ENCODE measurements around the gene FAM120A. TPM values are rescaled to one million over a fixed set of nuclear protein-coding genes. Genes with fewer than 3 reads are reported as not detected.

FAM120A gene
- total RNA-seq, 1 donor from 2014 or later = 59.3 TPM

- peaks cover 9% of the 10 kb centered on the region for H3K9me3 Mint-ChIP-seq (ENCODE audit: low read depth)
- peaks cover 2% of the 10 kb centered on the region for H3K36me3 Mint-ChIP-seq (ENCODE audit: insufficient read depth)
- no peaks in the 10 kb centered on the region for H3K27me3 Mint-ChIP-seq
- H3K4me1 Mint-ChIP-seq (ENCODE audit: low read depth) = no peaks in the 10 kb centered on the region
- no peak for TF ChIP-seq CTCF (IDR thresholded peaks at IDR 0.05; ENCODE audit: unreplicated experiment)
- no peak for DNase-seq (ENCODE audit: low spot score, unreplicated experiment)
- H3K27ac Mint-ChIP-seq = no peak overlapping the region
- H3K4me3 Mint-ChIP-seq (ENCODE audit: low read depth) = no peak overlapping the region
These were observed 33.9 kb upstream of the FAM120A start for GRCh38 chr9:93417538-93417937.

GRCh38 chr9:93419023-93419422 lies 32.5 kb upstream of the FAM120A start:
- Mint-ChIP-seq H3K27ac (no peak overlapping the region), H3K4me1 (ENCODE audit: low read depth) (peaks cover 4% of the 10 kb centered on the region), H3K4me3 (ENCODE audit: low read depth) (no peak overlapping the region), H3K27me3 (no peaks in the 10 kb centered on the region), H3K36me3 (ENCODE audit: insufficient read depth) (peaks cover 2% of the 10 kb centered on the region), H3K9me3 (ENCODE audit: low read depth) (peaks cover 5% of the 10 kb centered on the region)
- no peak for TF ChIP-seq CTCF (IDR thresholded peaks at IDR 0.05; ENCODE audit: unreplicated experiment)
- no peak for DNase-seq (ENCODE audit: low spot score, unreplicated experiment)

DNA sequence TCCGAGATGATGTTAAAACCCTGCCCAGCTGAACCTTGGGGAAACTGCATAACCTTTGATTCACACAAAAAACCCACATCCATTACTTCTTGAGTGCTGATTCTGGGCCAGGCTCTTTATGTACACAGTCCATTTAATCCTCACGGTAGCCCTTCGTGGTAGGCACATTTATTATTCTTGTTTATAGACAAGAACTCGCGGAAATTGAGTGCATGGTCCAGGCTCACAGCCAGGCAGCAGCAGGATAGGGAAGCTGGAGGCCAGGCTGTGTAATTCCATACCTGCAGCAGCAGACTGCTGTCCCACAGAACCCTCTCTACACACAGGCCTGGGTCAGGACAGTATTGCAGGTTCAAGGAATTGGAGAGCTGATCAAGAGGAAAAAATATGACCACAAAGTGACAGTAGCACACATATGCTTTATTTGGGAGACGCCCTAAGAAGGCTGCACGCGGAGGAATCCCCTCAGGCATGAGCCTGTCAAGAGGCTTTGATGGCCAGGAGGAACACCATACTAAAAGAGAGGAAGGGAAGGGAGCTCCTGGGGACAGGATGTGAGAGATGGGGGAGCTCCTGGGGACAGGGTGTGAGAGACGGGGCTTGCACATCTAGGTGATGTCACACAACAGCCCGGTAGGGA lies 28.4 kb upstream of the FAM120A start:
- DNase-seq (ENCODE audit: low spot score, unreplicated experiment) = no peak
- Mint-ChIP-seq H3K4me1 (ENCODE audit: low read depth) (peaks cover 4% of the 10 kb centered on the region), H3K27me3 (no peaks in the 10 kb centered on the region), H3K27ac (no peak overlapping the region), H3K4me3 (ENCODE audit: low read depth) (no peak overlapping the region), H3K9me3 (ENCODE audit: low read depth) (peaks cover 20% of the 10 kb centered on the region), H3K36me3 (ENCODE audit: insufficient read depth) (peaks cover 2% of the 10 kb centered on the region)
- TF ChIP-seq CTCF (IDR thresholded peaks at IDR 0.05; ENCODE audit: unreplicated experiment) = no peak

DNA sequence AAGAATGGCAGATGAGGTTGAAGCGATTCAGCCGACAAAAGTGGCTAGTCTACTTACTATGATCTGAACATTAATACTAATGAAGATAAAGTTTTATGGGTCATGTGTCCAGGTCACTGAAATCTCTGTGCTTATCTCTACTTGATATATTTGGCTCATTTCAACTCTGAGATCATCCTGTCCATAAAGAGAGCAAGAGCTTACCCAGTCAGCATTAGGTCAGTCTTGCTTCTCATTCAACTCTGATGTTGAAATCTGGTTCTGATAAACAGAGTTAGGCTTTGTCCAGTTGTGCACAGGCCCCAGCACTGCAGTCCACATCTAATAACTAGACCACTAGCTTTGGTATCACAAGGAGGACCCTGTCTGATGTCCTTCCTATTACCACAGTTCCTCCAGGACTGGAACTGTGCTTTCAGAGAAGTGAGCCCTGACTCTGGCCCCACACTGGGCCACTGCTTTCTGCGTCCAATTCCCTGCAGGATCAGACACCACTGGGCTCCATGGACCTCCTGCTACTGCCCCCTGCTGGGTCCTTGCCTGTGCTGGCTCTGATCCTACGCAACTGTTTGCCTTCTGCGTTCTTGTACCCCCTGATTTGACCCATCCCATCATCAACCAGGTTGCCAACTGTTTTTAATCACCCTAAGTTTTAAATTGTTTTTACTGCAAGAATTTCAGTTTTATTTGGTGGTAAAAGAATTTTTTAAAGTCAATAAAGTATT lies 23.7 kb upstream of the FAM120A start:
- no peak for DNase-seq (ENCODE audit: low spot score, unreplicated experiment)
- peak; percentile 25 for TF ChIP-seq CTCF (IDR thresholded peaks at IDR 0.05; ENCODE audit: unreplicated experiment)

GRCh38 chr9:93431539-93432105 lies 19.9 kb upstream of the FAM120A start:
- H3K4me3 Mint-ChIP-seq (ENCODE audit: low read depth) = no peak overlapping the region
- no peaks in the 10 kb centered on the region for H3K27me3 Mint-ChIP-seq
- peaks cover 6% of the 10 kb centered on the region for H3K4me1 Mint-ChIP-seq (ENCODE audit: low read depth)
- no peak for TF ChIP-seq CTCF (IDR thresholded peaks at IDR 0.05; ENCODE audit: unreplicated experiment)
- H3K36me3 Mint-ChIP-seq (ENCODE audit: insufficient read depth) = no peaks in the 10 kb centered on the region
- no peak for DNase-seq (ENCODE audit: low spot score, unreplicated experiment)
- peak overlapping the region; percentile 11 for H3K27ac Mint-ChIP-seq
- peaks cover 4% of the 10 kb centered on the region for H3K9me3 Mint-ChIP-seq (ENCODE audit: low read depth)

More for the DNA sequence above, 23.7 kb upstream of the FAM120A start:
- Mint-ChIP-seq H3K9me3 (ENCODE audit: low read depth) (peaks cover 20% of the 10 kb centered on the region), H3K27me3 (no peaks in the 10 kb centered on the region), H3K4me1 (ENCODE audit: low read depth) (peaks cover 10% of the 10 kb centered on the region), H3K36me3 (ENCODE audit: insufficient read depth) (no peaks in the 10 kb centered on the region), H3K4me3 (ENCODE audit: low read depth) (no peak overlapping the region), H3K27ac (no peak overlapping the region)

Measured in progenitor cell of endocrine pancreas (in vitro differentiated cells).